Caco-2 (cell line): ENCODE measurements around the gene FAM78A. TPM values are rescaled to one million over a fixed set of nuclear protein-coding genes. Genes with fewer than 3 reads are reported as not detected.

ENCODE experiments used
- BruUV-seq: library from RNA; stranded (reverse); fragments of 400-500 nt; replicated peaks from 2 replicates; lab custom pipeline; 2021; lab: Mats Ljungman, UMichigan
- CTCF ChIA-PET: fragments of 300-600 bp; sonication (Branson Sonifier 250); formaldehyde crosslinking; loops from one replicate; lab custom pipeline; 2022; ENCODE audit warnings: antibody characterized with exemption; lab: Charles Lee
- POLR2A ChIA-PET: fragments of 300-600 bp; sonication (Branson Sonifier 250); formaldehyde crosslinking; loops from one replicate; lab custom pipeline; 2022; ENCODE audit warnings: antibody characterized with exemption; lab: Charles Lee
- DNase-seq, 2 experiments: peaks; one replicate each; pipeline versions ENCODE4 v3.0.0 to v3.0.0-alpha.2; 2020 to 2022
- H3K27me3 ChIP-seq: replicated peaks from 2 replicates; pipeline ENCODE4 v1.6.0; 2011; ENCODE audit warnings: low read length; ENCODE audit not compliant: control insufficient read depth, insufficient read depth
- H3K36me3 ChIP-seq: 2 replicates; pipeline ENCODE4 v1.5.1; 2011; ENCODE audit warnings: low read length; ENCODE audit not compliant: control insufficient read depth, insufficient read depth
- H3K4me1 ChIP-seq: fragments of 250-450 bp; sonication (Bioruptor Pico); 2 replicates; pipeline ENCODE4 v1.5.1; 2020; ENCODE audit warnings: mild to moderate bottlenecking
- H3K4me3 ChIP-seq: 2 replicates; pipeline ENCODE4 v1.5.1; 2011; ENCODE audit warnings: low read depth, mild to moderate bottlenecking, control low read depth, low read length
- H3K9me3 ChIP-seq: fragments of 250-450 bp; sonication (Bioruptor Pico); 2 replicates; pipeline ENCODE4 v1.5.1; 2020; ENCODE audit warnings: mild to moderate bottlenecking, moderate library complexity
- H3K27ac Mint-ChIP-seq: one replicate; pipeline ENCODE4 v1.8.0; 2022; ENCODE audit warnings: mixed read lengths; ENCODE audit not compliant: unreplicated experiment
- H3K27me3 Mint-ChIP-seq: one replicate; pipeline ENCODE4 v1.8.0; 2022; ENCODE audit warnings: mixed read lengths; ENCODE audit not compliant: insufficient read depth, unreplicated experiment
- H3K36me3 Mint-ChIP-seq: one replicate; pipeline ENCODE4 v1.8.0; 2022; ENCODE audit warnings: mild to moderate bottlenecking, mixed read lengths; ENCODE audit not compliant: insufficient read depth, unreplicated experiment
- H3K4me1 Mint-ChIP-seq: one replicate; pipeline ENCODE4 v1.8.0; 2022; ENCODE audit warnings: low read depth, mixed read lengths; ENCODE audit not compliant: unreplicated experiment
- H3K4me3 Mint-ChIP-seq: one replicate; pipeline ENCODE4 v1.8.0; 2022; ENCODE audit warnings: mild to moderate bottlenecking, moderate library complexity, mixed read lengths; ENCODE audit not compliant: unreplicated experiment
- H3K9me3 Mint-ChIP-seq: one replicate; pipeline ENCODE4 v1.8.0; 2022; ENCODE audit warnings: mixed read lengths; ENCODE audit not compliant: unreplicated experiment
- intact Hi-C: fragments of 100-400 bp; cut with micrococcal nuclease; formaldehyde crosslinking; loops from one replicate; pipeline ENCODE4 v1.10.0; 2022; ENCODE audit not compliant: unreplicated experiment
- total RNA-seq: library from RNA; stranded (reverse); gene quantifications from 2 replicates; pipeline ENCODE4 v1.2.3, GENCODE V29; 2022
- TF ChIP-seq, protein P1 (sequence below), 2 experiments: fragments of 200-600 bp in 1 of 2; IDR thresholded peaks; 1 replicate in 1 of 2; 2 replicates in 1 of 2; pipeline versions ENCODE4 v1.5.1 to v1.8.0; 2011 to 2022; ENCODE audit warnings: antibody characterized with exemption in 1 of 2, control low read depth in 1 of 2, inconsistent platforms in 1 of 2, low read depth in 1 of 2, low read length in 1 of 2, mild to moderate bottlenecking in 1 of 2, moderate library complexity in 1 of 2; ENCODE audit not compliant: insufficient read depth in 1 of 2, severe bottlenecking in 1 of 2, unreplicated experiment in 1 of 2

FAM78A gene
- total RNA-seq, 1 experiment from 2014 or later = 0.70 TPM

DNA sequence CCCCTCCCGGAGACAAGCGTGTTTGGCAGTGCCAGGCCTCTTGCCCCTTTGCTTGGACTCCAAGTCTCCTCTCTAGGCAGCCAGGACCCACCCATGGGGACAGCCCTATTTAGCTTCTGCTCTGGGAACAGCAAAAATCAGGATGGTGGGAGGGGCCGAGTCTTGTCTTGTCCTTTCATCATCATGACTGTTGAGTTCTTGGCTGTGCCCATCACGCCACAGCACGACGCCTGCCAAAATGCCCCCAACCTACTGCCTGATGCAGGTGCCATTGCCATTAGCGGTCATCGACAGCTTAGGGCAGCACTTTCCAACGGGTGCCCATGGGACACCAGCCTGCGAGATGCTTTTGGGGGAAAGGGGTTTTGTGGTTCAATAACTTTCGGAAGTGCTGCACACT, 32.1 kb upstream of the FAM78A start:
- H3K36me3 ChIP-seq = no peaks in the 10 kb centered on the region
- CTCF ChIA-PET = no interaction called here
- Mint-ChIP-seq H3K4me1 (peaks cover 15% of the 10 kb centered on the region), H3K9me3 (no peaks in the 10 kb centered on the region), H3K27me3 (no peaks in the 10 kb centered on the region), H3K27ac (no peak overlapping the region), H3K4me3 (no peak overlapping the region), H3K36me3 (peaks cover 11% of the 10 kb centered on the region)
- TF ChIP-seq, protein P1, sequence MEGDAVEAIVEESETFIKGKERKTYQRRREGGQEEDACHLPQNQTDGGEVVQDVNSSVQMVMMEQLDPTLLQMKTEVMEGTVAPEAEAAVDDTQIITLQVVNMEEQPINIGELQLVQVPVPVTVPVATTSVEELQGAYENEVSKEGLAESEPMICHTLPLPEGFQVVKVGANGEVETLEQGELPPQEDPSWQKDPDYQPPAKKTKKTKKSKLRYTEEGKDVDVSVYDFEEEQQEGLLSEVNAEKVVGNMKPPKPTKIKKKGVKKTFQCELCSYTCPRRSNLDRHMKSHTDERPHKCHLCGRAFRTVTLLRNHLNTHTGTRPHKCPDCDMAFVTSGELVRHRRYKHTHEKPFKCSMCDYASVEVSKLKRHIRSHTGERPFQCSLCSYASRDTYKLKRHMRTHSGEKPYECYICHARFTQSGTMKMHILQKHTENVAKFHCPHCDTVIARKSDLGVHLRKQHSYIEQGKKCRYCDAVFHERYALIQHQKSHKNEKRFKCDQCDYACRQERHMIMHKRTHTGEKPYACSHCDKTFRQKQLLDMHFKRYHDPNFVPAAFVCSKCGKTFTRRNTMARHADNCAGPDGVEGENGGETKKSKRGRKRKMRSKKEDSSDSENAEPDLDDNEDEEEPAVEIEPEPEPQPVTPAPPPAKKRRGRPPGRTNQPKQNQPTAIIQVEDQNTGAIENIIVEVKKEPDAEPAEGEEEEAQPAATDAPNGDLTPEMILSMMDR (IDR thresholded peaks at IDR 0.05; ENCODE audit: insufficient read depth in 1 of 2, low read depth in 1 of 2, low read length in 1 of 2, severe bottlenecking in 1 of 2, unreplicated experiment in 1 of 2) = no peak
- intact Hi-C loops = no loop called here
- no peaks in the 10 kb centered on the region for H3K27me3 ChIP-seq
- POLR2A ChIA-PET = no interaction called here
- H3K4me1 ChIP-seq = peaks cover 15% of the 10 kb centered on the region
- H3K4me3 ChIP-seq = no peak overlapping the region
- DNase-seq = no peak
- BruUV-seq = no TSS peak
- no peaks in the 10 kb centered on the region for H3K9me3 ChIP-seq

DNA sequence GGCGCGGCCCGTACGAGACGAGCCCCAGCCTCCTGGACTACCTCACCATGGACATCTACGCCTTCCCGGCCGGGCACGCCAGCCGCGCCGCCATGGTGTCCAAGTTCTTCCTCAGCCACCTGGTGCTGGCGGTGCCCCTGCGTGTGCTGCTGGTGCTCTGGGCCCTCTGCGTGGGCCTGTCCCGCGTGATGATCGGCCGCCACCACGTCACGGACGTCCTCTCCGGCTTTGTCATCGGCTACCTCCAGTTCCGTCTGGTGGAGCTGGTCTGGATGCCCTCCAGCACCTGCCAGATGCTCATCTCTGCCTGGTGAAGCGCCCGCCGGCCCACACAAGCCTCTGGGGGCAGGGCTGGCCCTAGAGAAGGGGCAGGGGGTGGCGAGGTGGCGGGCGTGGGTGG, 31.7 kb upstream of the FAM78A start:
- peaks cover 7% of the 10 kb centered on the region for H3K36me3 Mint-ChIP-seq
- no peak for DNase-seq
- ChIA-PET CTCF (no interaction called here), POLR2A (interaction anchor here (0.7 kb wide), 1 partner anchor 24 kb away, joined by 5 read pairs; no protein-coding TSS in a partner anchor)
- peaks cover 14% of the 10 kb centered on the region for H3K4me1 Mint-ChIP-seq
- intact Hi-C loops = no loop called here
- TF ChIP-seq, protein P1 (IDR thresholded peaks at IDR 0.05; ENCODE audit: insufficient read depth in 1 of 2, low read depth in 1 of 2, low read length in 1 of 2, severe bottlenecking in 1 of 2, unreplicated experiment in 1 of 2) = no peak
- Histone ChIP-seq H3K36me3 (no peaks in the 10 kb centered on the region), H3K4me1 (peaks cover 13% of the 10 kb centered on the region), H3K27me3 (no peaks in the 10 kb centered on the region), H3K9me3 (no peaks in the 10 kb centered on the region), H3K4me3 (no peak overlapping the region)
- BruUV-seq = no TSS peak
- H3K4me3 Mint-ChIP-seq = no peak overlapping the region
- no peak overlapping the region for H3K27ac Mint-ChIP-seq
- no peaks in the 10 kb centered on the region for H3K27me3 Mint-ChIP-seq
- no peaks in the 10 kb centered on the region for H3K9me3 Mint-ChIP-seq

DNA sequence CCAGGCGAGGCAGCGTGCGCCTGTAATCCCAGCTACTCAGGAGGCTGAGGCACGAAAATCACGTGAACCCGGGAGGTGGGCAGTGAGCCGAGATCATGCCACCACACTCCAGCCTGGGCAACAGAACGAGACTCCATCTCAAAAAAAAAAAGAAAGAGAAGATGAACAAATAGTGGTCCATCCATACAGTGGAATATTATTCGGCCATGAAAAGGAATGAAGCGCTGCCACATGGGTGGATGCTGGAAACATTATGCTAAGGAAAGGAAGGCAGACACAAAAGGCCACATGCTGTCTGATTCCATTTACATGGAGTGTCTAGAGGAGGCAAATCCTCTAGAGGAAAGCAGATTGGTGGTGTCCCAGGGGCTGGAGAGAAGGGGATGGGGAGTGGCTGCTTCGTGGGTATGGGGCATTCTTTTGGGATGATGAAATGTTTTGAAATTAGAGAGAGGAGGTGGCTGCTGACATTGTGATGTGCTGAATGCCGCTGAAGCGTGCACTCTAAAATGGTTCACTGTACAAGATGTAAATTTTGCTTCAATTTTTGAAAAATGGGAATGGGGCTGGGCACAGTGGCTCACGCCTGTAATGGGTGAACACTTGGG, 30.2 kb upstream of the FAM78A start:
- no peaks in the 10 kb centered on the region for H3K27me3 ChIP-seq
- Mint-ChIP-seq H3K4me3 (no peak overlapping the region), H3K36me3 (no peaks in the 10 kb centered on the region), H3K9me3 (no peaks in the 10 kb centered on the region), H3K27me3 (no peaks in the 10 kb centered on the region), H3K27ac (no peak overlapping the region), H3K4me1 (peaks cover 7% of the 10 kb centered on the region)
- H3K36me3 ChIP-seq = no peaks in the 10 kb centered on the region
- 0 out of 2 replicates have a peak, but pooled peaks cover 7% of the 10 kb centered on the region for H3K4me1 ChIP-seq
- no peak for DNase-seq
- no TSS peak for BruUV-seq
- H3K4me3 ChIP-seq = no peak overlapping the region
- H3K9me3 ChIP-seq = no peaks in the 10 kb centered on the region
- ChIA-PET CTCF (no interaction called here), POLR2A (no interaction called here)
- TF ChIP-seq, protein P1 (IDR thresholded peaks at IDR 0.05; ENCODE audit: insufficient read depth in 1 of 2, low read depth in 1 of 2, low read length in 1 of 2, severe bottlenecking in 1 of 2, unreplicated experiment in 1 of 2) = no peak
- intact Hi-C loops = no loop called here
